HG03095 (cell line): Measurements from ENCODE around the gene AGAP5.
"Not testable (repeated sequence)": the region's sequence is repeated elsewhere in the genome, so short reads cannot be mapped to it uniquely, and the experiment has no call there.

Source experiments
- ATAC-seq: cut with Tn5 transposase; IDR thresholded peaks from one replicate; pipeline ENCODE4 v1.9.1; 2021; ENCODE audit warnings: moderate library complexity; ENCODE audit not compliant: unreplicated experiment

AGAP5 gene

DNA sequence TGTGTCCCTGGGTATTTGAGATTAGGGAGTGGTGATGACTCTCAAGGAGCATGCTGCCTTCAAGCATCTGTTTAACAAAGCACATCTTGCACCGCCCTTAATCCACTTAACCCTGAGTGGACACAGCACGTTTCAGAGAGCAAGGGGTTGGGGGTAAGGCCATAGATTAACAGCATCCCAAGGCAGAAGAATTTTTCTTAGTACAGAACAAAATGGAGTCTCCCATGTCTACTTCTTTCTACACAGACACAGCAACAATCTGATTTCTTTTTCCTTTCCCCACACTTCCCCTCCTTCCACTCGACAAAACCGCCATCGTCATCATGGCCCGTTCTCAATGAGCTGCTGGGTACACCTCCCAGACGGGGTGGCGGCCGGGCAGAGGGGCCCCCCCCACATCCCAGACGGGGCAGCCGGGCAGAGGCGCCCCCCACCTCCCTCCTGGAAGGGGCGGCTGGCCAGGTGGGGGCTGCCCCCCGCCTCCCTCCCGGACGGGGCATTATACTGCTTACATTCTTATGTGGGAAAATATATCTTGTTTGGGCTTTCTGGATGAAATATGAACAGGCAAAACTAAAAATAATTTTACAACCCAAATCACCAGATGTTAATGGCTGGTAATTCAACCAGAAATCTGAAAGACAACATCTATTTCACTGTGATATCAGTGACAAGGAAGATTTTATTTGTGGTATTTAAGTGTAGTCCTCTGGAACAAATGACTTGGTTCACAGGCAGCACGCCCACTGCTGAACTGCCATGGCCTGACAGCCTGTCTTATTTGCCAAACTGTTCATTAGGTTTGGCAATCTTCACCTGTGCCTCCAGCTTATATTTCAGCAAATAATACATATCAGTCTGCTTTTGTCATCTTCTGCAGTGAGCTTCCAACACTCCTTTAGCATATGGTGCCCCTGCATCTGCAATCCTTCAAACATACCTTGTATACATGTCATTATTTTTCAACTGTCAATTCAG, 17.6 kb upstream of the AGAP5 start:
- ATAC-seq: not testable (repeated sequence)

DNA sequence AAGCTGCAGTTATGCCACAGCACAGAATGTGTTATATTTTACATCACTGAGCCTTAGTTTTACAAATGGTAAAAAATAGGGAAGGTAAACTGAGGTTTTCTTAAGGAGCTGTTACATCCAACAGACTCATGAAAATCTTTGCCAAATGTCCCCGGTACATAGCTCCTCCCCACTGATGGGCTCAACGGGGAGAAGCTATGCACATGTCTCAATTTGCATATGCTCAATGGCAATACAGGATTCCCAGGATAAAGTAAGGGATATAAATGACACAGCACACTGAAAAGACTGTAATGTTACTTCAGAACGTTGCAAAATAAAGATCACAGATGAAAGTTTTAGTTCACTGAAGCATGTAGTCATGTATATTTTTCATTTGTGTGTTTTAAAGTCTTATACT, 16.6 kb upstream of the AGAP5 start:
- ATAC-seq: not testable (repeated sequence)

DNA sequence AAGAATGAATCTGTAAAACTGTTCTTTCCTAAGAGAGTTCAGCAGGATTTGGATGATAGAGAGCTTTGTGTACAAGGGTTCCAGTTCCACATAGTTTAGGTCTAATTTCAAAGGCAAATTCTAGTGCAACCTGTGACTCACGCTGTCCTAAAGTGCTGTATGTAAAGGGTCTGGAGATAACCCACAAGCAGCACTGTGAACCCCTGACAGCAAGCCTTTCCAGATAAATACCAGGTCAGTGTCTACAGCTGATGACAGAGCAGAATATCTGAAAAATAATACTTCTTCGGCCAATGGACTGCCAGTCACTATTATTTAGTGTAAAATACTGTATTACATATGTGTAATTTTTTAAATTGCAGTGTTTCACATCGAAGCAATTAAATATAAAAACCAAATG, 16.0 kb upstream of the AGAP5 start:
- not testable (repeated sequence) for ATAC-seq

DNA sequence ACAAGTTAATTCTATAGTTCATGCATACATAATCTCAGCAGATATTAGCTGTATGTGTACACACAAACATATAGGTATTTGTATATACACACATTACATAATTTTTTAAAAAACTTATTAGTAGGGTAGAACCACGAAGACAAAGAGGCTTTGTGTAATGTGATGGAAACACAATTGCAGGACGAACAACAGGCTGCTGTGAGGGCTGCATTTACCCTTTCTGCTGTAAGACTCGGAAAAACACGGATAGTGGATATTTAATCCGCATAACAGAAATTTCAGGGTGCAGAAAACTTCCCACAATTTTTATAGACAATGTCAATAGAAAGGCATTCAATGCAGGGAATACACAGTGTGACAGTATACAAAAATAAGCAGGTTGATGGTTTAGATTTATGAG, 13.8 kb upstream of the AGAP5 start:
- not testable (repeated sequence) for ATAC-seq

DNA sequence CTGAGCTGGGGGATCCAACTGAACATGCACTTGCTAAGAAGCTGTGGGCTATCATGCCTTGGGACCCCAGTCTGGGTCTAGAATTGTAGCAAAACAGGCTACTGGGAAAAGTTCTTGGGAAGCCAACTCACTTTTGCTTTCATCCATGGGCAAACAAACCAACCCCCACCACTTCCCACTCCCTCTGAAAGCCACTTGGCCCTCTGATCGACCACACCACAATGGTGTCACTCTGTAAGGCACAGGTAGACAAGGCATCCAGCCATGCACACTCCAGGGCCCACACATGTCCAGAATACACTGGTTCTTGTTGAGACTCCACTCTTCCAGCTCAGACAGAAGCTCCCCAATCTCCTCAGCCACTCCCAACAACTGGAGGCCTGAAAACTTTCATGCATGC, 10.2 kb upstream of the AGAP5 start:
- ATAC-seq: not testable (repeated sequence)

DNA sequence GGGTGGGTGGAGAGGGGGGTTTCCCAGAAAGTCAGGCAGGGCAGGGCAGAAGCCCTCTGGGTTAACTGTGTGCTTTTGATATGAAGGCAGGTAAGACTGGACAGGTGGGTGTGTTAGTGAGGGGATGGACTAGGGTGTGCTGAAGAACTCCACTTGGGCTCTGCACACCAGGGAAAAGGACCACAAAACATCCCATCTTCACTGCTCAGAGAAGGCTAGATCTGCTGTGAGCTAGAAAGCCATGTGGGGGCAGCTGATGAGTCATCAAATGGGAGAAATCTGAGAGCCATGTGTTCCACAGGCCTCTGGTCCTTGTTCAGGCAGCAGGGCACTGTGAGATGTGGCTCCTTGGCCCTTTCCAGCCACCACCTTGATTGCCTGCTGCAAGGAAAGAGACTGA, 9.7 kb upstream of the AGAP5 start:
- ATAC-seq: not testable (repeated sequence)

DNA sequence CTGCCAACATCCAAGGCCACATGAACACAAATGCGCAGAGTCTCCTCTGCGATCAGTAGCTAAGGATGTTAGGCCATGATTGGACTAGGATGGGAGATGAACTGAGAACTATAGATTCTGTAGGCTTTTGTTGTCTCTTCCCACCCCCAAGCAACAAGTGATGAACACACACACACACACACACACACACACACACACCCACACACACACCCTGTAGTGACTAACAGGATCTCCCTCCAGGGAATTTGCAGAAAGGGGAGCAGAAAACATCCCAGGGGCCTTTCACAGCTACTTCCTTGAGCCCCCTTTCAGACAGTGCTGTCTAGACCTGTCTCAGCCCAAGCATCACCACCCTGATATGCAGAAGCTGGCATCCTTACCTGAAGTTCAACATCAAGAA, 8.6 kb upstream of the AGAP5 start:
- ATAC-seq: not testable (repeated sequence)

DNA sequence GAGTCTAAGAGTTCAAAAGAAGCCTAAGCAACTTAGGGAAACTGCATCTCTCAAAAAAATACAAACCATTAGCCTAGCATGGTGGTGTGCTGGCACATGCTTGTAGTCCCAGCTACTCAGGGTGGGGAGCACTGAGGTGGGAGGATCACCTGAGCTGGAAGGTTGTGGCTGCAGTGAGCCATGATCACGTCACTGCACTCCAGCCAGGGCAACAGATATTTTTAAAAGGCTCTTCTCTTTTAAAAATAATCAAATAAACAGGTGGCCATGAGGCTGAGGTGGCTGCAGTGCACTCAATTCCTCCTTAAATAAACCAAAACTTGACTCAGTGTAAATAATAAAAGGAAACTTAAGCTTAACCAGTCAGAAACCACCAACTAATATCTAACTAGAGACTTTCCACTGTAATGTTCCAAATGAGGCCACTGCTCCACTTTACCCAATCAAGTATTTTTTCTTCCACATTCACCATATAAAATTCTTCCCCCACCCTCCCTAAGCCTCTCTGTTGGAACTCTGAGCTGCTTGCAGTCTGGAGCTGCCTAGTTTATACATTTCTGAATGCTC, 7.7 kb upstream of the AGAP5 start:
- ATAC-seq: not testable (repeated sequence)

DNA sequence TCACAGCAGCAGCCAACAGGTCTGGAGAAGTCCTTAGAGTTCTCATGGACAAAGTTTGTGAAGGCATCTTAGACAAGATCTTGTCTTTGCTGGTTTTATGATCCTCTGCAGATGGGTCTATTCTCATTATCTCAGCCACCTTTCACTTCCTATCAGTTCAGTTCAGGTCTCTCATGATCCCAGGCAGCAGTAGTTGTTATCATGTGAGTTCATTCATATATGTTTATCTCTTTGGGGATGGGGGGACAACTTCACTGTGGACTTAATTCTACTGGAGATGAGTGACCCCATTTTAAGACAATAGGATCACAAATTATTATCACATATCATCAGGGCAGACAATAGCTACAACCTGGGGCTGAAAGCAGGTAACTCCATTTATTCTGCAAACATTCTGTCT, 6.0 kb upstream of the AGAP5 start:
- ATAC-seq: not testable (repeated sequence)

DNA sequence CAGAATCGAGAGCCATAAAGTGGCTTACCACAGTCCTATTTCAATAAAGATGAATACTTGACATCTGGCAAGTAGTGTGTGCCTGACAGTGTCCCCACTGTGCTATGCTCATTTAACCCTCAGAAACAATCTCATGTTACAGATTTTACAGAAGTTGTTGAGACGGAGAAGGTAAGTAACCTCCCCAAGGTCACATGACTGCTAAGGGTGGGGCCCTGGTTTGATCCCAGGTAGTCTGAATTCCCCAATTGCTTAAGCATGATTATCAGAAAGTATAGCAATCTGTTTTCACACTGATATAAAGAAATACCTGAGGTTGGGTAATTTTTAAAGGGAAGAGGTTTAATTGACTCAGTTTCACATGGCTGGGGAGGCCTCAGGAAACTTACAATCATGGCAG, 910 bp upstream of the AGAP5 start:
- ATAC-seq: not testable (repeated sequence)

DNA sequence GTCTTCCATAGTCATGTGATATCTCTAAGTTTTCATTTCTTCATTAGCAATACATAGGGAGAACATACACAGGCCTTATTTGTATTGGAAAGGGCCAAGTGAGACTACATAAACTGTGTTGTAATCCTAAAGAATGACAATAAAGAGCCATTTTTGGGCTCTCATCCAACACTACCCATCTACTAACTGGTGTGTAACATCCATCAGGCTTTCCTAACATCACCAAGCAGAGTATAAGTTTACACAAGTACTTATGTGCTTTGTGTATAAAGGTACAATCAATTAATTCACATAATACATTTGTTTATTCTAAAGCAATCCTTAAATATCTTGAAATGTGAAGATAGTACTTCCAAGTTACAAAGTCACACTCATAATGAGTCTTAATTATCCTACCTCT, 2.6 kb downstream of the AGAP5 start:
- ATAC-seq: not testable (repeated sequence)

DNA sequence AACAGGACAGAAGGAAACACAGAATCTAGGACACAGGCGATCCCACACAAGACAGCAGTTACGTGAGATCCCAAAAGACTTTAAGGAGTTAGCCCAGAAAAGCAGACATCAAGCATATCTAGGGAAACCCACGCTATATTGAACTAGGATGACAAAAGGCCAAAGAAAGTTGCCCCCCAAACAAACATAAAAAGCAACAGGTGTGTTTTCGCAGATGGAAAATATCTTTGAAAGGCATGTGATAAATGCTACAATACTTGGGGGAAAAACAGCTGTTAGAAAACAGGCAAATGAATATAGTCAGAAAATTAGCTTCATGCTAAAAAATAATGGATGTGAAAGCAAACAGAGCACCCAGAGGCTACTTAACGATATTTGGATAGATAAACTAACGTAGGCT, 7.2 kb downstream of the AGAP5 start:
- ATAC-seq: not testable (repeated sequence)

DNA sequence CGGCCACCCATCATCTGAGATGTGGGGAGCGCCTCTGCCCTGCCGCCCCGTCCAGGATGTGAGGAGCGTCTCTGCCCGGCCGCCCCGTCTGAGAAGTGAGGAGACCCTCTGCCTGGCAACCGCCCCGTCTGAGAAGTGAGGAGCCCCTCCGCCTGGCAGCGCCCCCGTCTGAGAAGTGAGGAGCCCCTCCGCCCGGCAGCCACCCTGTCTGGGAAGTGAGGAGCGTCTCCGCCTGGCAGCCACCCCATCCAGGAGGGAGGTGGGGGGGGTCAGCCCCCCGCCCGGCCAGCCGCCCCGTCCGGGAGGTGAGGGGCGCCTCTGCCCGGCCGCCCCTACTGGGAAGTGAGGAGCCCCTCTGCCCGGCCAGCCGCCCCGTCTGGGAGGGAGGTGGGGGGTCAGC, 8.3 kb downstream of the AGAP5 start:
- ATAC-seq: not testable (repeated sequence)

DNA sequence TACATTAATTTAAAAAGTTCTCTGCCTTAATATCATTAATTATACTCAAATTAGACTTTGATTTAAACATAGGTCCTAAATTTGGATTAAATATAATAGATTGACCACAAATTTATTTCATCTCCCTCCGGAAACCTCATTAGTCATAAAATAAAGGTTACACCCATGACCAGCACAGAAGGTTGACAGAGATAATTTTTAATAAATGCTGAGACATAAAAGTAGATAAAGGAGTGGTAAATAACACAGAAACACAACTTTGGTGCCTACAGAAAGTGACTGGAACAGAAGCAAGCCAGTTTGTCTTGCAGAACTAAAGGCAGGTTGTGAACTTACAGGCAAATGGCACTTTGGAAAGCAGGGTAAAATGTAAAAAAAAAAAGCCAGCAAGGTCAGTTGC, 10.3 kb downstream of the AGAP5 start:
- not testable (repeated sequence) for ATAC-seq

DNA sequence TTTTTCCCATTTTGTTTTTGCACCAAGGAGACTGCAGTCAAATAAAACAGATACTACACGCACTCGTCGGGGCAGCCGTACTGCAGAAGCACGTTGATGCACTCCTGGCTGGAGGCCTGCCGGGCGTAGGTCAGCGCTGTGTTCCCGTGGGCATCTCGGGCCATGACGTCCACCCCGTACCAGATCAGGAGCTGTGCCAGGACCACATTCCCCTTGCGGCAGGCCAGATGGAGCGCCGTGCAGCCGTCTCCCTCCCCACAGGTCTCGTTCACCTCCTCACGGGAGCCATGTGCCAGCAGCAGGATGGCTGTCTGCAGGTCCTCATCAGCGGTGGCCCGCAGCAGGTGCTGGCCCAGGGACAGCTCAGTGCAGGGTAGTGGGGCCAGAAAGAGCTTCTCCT, 23.4 kb downstream of the AGAP5 start:
- ATAC-seq: not testable (repeated sequence)

DNA sequence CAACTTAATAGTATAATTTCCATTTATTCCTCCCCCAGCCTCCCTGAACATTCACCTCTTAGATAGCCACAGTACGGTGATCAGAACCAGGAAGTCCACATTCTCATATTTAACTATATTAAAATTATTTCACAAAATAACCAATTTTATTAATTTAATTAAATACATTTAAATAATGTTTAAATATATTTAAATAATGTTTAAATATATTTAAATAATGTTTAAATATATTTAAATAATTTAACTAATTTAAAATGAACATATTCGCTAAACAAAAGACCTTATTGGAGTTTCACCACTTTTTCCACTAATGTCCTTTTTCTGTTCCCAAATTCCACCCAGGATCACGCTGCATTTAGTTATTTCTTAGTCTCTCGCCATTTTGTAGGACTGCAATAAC, 29.5 kb downstream of the AGAP5 start:
- ATAC-seq: not testable (repeated sequence)

DNA sequence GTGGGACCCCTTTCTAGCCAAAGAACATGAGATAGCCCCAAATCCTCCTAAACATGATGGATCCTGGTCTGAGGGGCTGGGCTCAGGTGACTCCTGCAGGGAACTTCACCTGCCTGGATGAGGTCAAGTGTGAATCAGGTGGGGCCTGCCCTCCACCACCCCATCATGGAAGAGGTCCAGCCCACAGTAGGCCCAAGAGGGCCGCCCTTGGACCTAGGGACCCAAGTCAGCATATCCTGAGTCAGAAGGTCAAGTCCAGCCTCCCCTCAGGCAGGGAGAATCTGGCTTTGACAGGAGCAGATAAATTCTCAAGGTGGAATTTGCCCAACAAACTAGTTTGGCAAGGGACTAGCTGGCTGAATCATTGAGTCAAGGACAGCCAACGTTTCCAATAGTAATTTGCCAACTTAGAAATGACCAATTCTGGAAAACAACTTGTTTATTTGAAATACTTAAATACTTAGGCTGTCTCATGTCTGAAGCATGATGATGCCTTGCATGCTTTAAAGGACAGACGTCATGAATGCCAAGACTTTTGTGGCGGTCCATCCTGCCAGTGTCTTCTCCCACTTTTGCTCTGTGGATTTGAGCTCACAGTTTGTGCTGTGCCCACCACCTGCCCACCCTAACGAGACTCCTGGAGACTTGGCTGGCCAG, 31.6 kb downstream of the AGAP5 start:
- ATAC-seq: not testable (repeated sequence)

DNA sequence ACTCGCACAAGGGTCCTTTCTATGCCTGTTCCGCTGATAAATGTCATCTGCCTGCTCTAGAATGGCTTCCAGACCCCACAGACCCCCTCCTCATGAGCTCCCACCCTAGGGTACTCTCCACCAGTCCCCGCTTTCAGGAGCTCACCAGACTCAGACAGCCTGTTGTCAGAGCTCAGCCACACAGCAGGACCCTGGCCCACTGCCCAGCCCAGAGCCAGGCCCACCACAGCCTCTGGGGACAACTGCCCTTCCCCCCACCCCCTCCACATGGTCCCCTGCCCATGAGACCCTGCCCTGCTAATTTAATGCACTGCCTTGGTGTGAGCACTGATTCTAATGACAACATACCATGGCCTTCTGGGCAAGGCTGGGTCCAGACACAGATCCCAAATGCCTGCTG, 32.3 kb downstream of the AGAP5 start:
- ATAC-seq: not testable (repeated sequence)

DNA sequence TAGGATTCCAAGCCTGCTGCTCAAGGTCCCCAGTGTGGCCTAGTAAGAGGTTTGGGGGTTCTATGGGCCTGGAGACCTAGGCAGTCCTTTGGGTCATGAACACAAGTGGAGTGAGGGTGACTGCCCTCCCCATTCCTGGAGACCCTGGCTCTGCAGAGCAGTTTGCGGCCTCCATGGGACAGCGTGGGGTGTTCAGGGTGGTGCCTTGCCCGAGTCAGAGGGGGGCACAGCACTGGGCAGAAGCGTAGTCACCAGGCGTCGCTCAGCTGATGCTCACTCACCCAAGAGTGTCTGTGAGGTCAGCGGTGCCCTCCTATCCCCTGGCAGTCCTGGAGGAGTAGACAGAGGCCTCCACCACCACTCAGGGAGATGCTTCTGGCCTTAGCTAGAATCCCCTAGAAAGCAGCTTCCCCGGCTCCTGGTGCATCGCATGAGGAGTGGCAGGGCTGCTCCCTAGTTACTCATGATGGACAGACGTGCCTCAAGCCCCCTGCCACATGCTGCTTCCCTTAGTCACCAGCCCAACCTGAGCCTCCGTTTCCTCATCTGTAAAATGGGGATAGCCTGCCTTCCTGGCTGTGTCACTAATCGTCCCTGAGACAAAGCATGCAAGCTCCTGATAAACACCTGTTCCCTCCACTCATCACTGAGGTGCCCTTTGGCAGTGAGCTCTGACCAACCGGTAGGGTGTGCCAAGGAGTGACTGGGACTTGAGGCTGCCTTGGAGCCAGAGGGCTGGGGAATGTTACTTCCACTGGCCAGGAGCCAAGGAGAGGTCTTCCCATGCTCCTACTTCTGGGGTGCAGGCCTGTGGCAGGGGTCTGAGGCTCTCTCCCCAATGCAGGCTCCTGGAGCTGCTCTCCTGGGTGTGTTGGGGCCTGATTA, 33.5 kb downstream of the AGAP5 start:
- not testable (repeated sequence) for ATAC-seq

DNA sequence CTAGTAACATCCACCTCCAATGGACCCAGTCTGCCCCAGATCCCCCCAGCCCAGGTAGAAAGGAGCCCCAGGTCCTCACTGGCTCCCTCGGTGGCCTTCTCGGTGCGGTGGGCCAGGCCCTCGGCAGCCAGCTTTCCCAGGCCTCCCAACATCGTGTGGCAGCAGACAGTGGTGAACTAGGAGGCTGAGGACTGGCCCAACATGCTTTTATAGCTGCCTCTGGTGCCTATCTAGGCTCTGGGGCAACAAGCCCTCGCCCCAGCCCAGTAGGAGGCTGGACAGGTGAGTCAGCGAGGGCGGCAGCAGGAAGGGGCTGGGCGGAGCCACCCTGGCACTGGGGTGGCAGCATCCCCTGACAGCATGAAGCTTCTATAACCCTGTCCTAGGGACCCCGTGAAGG, 34.3 kb downstream of the AGAP5 start:
- ATAC-seq: not testable (repeated sequence)

DNA sequence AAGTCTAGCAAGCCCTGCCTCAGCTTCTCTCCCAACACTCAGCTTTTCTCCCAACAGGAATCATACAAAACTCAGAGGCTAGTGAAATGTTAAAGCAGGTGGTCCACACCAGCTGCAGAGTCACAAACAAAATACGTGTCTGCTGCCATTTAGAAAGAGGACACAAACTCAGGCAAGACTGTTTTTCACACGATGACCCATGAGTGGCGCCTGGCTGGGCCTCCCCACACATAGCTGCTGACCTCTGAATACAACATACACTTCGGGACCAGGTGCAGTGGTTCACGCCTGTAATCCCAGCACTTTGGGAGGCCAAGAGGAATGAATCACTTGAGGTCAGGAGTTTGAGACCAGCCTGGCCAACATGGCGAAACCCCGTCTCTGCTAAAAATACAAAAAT, 35.2 kb downstream of the AGAP5 start:
- ATAC-seq: not testable (repeated sequence)
